Panc1 (cell line): ENCODE measurements around the gene KCTD1. TPM values are rescaled to one million over a fixed set of nuclear protein-coding genes. Genes with fewer than 3 reads are reported as not detected.

Experiments used
- ATAC-seq: fragments of 200-7000 bp; cut with Tn5 transposase; 2 replicates; pipeline ENCODE4 v1.9.1; 2020; ENCODE audit warnings: mild to moderate bottlenecking, moderate library complexity
- BruUV-seq: library from RNA; stranded (reverse); fragments of 400-500 nt; replicated peaks from 2 replicates; lab custom pipeline; 2021; lab: Mats Ljungman, UMichigan
- CTCF ChIA-PET: fragments of 300-600 bp; sonication (Branson Sonifier 250); formaldehyde crosslinking; loops from one replicate; lab custom pipeline; 2022; ENCODE audit warnings: antibody characterized with exemption; lab: Charles Lee
- POLR2A ChIA-PET: fragments of 300-600 bp; sonication (Branson Sonifier 250); formaldehyde crosslinking; loops from one replicate; lab custom pipeline; 2022; ENCODE audit warnings: antibody characterized with exemption; lab: Charles Lee
- DNase-seq: peaks from one replicate; pipeline ENCODE4 v3.0.0-alpha.2; 2010; ENCODE audit warnings: low read depth, low spot score
- H3K27ac ChIP-seq: 2 replicates; pipeline ENCODE4 v1.5.1; 2011; ENCODE audit warnings: mild to moderate bottlenecking, low read length, inconsistent platforms
- H3K27me3 ChIP-seq: fragments of 200-500 bp; sonication (Bioruptor generic); 2 replicates; pipeline ENCODE4 v1.6.0; 2014; ENCODE audit warnings: low read length, inconsistent platforms; ENCODE audit not compliant: control insufficient read depth, insufficient read depth
- H3K36me3 ChIP-seq: fragments of 200-500 bp; sonication (Bioruptor generic); 2 replicates; pipeline ENCODE4 v1.5.1; 2014; ENCODE audit warnings: inconsistent platforms, mild to moderate bottlenecking, low read length, moderate library complexity; ENCODE audit not compliant: control insufficient read depth, insufficient read depth
- H3K4me1 ChIP-seq: 2 replicates; pipeline ENCODE4 v1.5.1; 2011; ENCODE audit warnings: inconsistent platforms, mild to moderate bottlenecking, low read length, moderate library complexity; ENCODE audit not compliant: control insufficient read depth, insufficient read depth
- H3K4me3 ChIP-seq, 2 experiments: 2 replicates each; pipeline ENCODE4 v1.5.1; 2011 to 2012; ENCODE audit warnings: low read depth in 2 of 2, low read length in 2 of 2, mild to moderate bottlenecking in 2 of 2, inconsistent platforms in 1 of 2, moderate library complexity in 1 of 2
- H3K9me3 ChIP-seq: fragments of 200-500 bp; sonication (Bioruptor generic); 2 replicates; pipeline ENCODE4 v1.5.1; 2014; ENCODE audit warnings: low read depth, mild to moderate bottlenecking, inconsistent platforms, low read length, moderate library complexity; ENCODE audit not compliant: control insufficient read depth, insufficient read depth
- POLR2AphosphoS5 ChIP-seq: IDR thresholded peaks from 2 replicates; pipeline ENCODE4 v1.6.1; 2012; ENCODE audit warnings: mild to moderate bottlenecking, low read depth, low read length, moderate library complexity
- REST ChIP-seq, 2 experiments: IDR thresholded peaks; 2 replicates each; pipeline ENCODE4 v1.6.1; 2011 to 2012; ENCODE audit warnings: low read depth in 2 of 2, control low read depth in 1 of 2, low read length in 1 of 2, mild to moderate bottlenecking in 1 of 2, moderate library complexity in 1 of 2; ENCODE audit not compliant: insufficient read depth in 1 of 2
- SIN3A ChIP-seq: IDR thresholded peaks from 2 replicates; pipeline ENCODE4 v1.6.1; 2012; ENCODE audit warnings: low read depth, mild to moderate bottlenecking, low read length, moderate library complexity, borderline replicate concordance; ENCODE audit not compliant: insufficient read depth
- TCF7L2 ChIP-seq: IDR thresholded peaks from 2 replicates; pipeline ENCODE4 v1.6.1; 2011; ENCODE audit warnings: mild to moderate bottlenecking, low read depth, low read length, inconsistent platforms
- in situ Hi-C: cut with HindIII; loops from 2 replicates; pipeline ENCODE4 v1.10.0; 2016; ENCODE audit warnings: low sequenced_read_pairs, low pct_unique_long_range_greater_than_20kb
- intact Hi-C: fragments of 100-400 bp; cut with micrococcal nuclease; formaldehyde crosslinking; loops from one replicate; pipeline ENCODE4 v1.10.0; 2022; ENCODE audit not compliant: unreplicated experiment
- total RNA-seq: library from RNA; stranded (reverse); gene quantifications from one replicate; pipeline ENCODE4 v1.2.1, GENCODE V29; 2021; ENCODE audit not compliant: unreplicated experiment
- TF ChIP-seq, protein P1 (sequence below): fragments of 450-650 bp; IDR thresholded peaks from 2 replicates; pipeline ENCODE4 v1.5.1; 2017; ENCODE audit warnings: mild to moderate bottlenecking

The KCTD1 gene
- total RNA-seq, 1 experiment from 2014 or later, result 34.4 TPM

DNA sequence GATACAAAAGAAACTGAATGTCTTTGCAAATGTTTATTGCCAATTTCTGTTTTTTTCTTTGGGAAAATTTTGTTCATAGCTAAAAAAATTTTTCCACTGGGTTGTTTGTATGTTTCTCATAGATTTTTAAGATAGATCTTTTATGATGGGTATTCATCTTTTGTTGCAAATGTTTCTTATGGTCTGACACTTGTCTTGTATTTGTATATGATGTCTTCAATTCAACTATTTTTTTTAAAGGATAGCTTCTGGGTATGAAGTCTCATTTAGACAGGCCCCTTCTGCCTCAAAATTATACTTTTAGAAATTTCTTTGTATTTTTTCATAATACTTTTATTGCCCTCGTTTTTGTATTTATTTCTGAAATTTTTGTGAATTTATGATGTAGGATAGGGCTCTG is 73.8 kb downstream of the KCTD1 start:
- CTCF ChIA-PET, result no interaction called here
- no peak overlapping the region for H3K4me3 ChIP-seq
- in situ Hi-C loops, result no loop called here

GRCh38 chr18:26473672-26474071 is 74.7 kb downstream of the KCTD1 start:
- Histone ChIP-seq H3K4me1 (peaks cover 14% of the 10 kb centered on the region), H3K4me3 (no peak overlapping the region), H3K36me3 (peaks cover 4% of the 10 kb centered on the region), H3K27me3 (no peaks in the 10 kb centered on the region), H3K9me3 (no peaks in the 10 kb centered on the region), H3K27ac (no peak overlapping the region)
- DNase-seq, result no peak
- no TSS peak for BruUV-seq
- CTCF ChIA-PET, result no interaction called here
- no peak for TF ChIP-seq REST (IDR thresholded peaks at IDR 0.05; ENCODE audit: insufficient read depth in 1 of 2, low read depth in 2 of 2, low read length in 1 of 2)
- TF ChIP-seq, protein P1, sequence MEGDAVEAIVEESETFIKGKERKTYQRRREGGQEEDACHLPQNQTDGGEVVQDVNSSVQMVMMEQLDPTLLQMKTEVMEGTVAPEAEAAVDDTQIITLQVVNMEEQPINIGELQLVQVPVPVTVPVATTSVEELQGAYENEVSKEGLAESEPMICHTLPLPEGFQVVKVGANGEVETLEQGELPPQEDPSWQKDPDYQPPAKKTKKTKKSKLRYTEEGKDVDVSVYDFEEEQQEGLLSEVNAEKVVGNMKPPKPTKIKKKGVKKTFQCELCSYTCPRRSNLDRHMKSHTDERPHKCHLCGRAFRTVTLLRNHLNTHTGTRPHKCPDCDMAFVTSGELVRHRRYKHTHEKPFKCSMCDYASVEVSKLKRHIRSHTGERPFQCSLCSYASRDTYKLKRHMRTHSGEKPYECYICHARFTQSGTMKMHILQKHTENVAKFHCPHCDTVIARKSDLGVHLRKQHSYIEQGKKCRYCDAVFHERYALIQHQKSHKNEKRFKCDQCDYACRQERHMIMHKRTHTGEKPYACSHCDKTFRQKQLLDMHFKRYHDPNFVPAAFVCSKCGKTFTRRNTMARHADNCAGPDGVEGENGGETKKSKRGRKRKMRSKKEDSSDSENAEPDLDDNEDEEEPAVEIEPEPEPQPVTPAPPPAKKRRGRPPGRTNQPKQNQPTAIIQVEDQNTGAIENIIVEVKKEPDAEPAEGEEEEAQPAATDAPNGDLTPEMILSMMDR, result no peak
- no peak for TF ChIP-seq TCF7L2
- TF ChIP-seq SIN3A, result no peak
- TF ChIP-seq POLR2AphosphoS5, result no peak
- in situ Hi-C loops, result no loop called here
- ATAC-seq, result no peak
- POLR2A ChIA-PET, result no interaction called here
- intact Hi-C loops, result no loop called here

More for the DNA sequence above, 73.8 kb downstream of the KCTD1 start:
- intact Hi-C loops, result no loop called here
- ATAC-seq (no peak), DNase-seq (no peak)
- Histone ChIP-seq H3K27me3 (no peaks in the 10 kb centered on the region), H3K9me3 (no peaks in the 10 kb centered on the region), H3K36me3 (peaks cover 4% of the 10 kb centered on the region), H3K27ac (no peak overlapping the region), H3K4me1 (peaks cover 19% of the 10 kb centered on the region)
- POLR2A ChIA-PET, result no interaction called here
- BruUV-seq, result no TSS peak
- TF ChIP-seq REST (IDR thresholded peaks at IDR 0.05; ENCODE audit: insufficient read depth in 1 of 2, low read depth in 2 of 2, low read length in 1 of 2) (no peak), TCF7L2 (no peak), POLR2AphosphoS5 (no peak), SIN3A (no peak)
- TF ChIP-seq, protein P1, result no peak
